GM13976 (cell line): ENCODE data around the gene FOXC1.
A peak's percentile ranks its signal among the peaks of the same experiment; 100 is the strongest.

Experiments
- DNase-seq: peaks from one replicate; pipeline ENCODE4 v3.0.0; 2012; ENCODE audit warnings: low spot score
- CTCF ChIP-seq: IDR thresholded peaks from 2 replicates; pipeline ENCODE4 v1.5.1; 2012; ENCODE audit warnings: borderline replicate concordance, mild to moderate bottlenecking; ENCODE audit not compliant: insufficient read depth; ENCODE audit errors: extremely low read depth, missing control alignments, control extremely low read depth
- in situ Hi-C: fragments of 300-500 bp; cut with MboI; formaldehyde crosslinking; loops from one replicate; pipeline ENCODE4 v1.12.0; 2022; ENCODE audit warnings: low sequenced_read_pairs, mixed read lengths, inconsistent platforms; ENCODE audit not compliant: unreplicated experiment

Gene FOXC1

DNA sequence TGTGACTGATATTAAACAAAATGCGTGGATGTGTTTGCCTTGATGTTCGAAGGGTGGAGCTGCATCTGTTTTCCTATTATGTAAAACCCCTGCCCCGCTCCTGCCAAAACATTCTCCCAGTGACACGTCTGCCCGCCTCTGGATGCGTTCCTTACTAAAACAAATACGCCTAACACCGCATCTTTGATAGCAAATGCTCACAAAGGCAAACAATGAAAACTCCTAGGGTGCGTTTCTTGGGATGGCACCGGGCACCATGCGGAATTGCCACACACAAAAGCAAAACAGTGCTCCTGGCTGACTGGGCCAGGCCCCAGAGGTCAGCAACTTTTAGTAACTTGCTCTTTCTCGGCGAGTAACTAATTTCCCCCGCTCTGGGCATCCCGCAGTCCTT lies 9.0 kb upstream of the FOXC1 start:
- no peak for DNase-seq
- in situ Hi-C loops, result loop anchor here (25.0 kb wide), 1 partner anchor 587 kb away; no protein-coding TSS in a partner anchor
- no peak for TF ChIP-seq CTCF

GRCh38 chr6:1601158-1602048 lies 8.3 kb upstream of the FOXC1 start:
- in situ Hi-C loops, result loop anchor here (25.0 kb wide), 1 partner anchor 586 kb away; no protein-coding TSS in a partner anchor
- DNase-seq, result peak; percentile 9
- TF ChIP-seq CTCF, result no peak

DNA sequence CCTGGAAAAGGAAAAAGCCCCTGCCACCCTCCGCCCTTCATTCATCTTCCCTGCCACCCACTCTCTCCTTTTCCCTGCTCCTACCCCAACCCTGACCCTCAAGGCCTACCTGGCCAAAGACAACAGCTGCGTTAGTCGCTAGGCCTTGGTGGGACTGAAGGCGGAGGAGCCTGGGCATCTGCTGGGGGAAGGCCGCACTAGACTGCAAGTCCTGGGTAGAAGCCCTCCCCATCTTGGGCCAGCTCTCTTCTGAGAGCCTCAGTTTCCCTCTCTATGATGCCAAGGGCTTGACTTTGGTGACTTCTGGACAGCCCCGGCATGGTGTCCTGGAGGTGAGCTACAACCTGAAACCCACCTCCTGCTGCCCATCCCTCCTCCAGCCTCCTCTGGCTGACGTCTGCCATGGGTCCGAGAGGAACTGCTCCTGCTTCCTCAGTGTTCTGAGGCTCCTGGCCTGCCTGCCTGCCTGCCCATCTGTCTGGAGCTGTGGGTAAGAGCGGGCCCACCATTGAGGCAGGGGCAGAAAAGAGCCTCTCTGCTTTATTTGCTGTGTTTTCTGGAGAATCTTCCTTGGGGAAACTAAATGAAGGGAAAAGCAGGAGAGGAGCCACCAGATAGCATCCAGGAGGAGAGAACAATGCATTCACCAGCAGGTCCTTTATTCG lies 7.5 kb upstream of the FOXC1 start:
- TF ChIP-seq CTCF, result no peak
- in situ Hi-C loops, result loop anchor here (25.0 kb wide), 1 partner anchor 585 kb away; no protein-coding TSS in a partner anchor
- no peak for DNase-seq

- in situ Hi-C loops, result loop anchor here (25.0 kb wide), 1 partner anchor 584 kb away; no protein-coding TSS in a partner anchor
- no peak for TF ChIP-seq CTCF
- DNase-seq, result no peak
Observed at GRCh38 chr6:1603708-1604107, 6.0 kb upstream of the FOXC1 start.

GRCh38 chr6:1604158-1605003 lies 5.3 kb upstream of the FOXC1 start:
- DNase-seq, result peak; percentile 87
- in situ Hi-C loops, result loop anchor here (25.0 kb wide), 1 partner anchor 583 kb away; no protein-coding TSS in a partner anchor
- TF ChIP-seq CTCF, result peak; percentile 98

GRCh38 chr6:1605004-1605892 lies 4.5 kb upstream of the FOXC1 start:
- in situ Hi-C loops, result loop anchor here (25.0 kb wide), 1 partner anchor 582 kb away; no protein-coding TSS in a partner anchor
- DNase-seq, result no peak
- TF ChIP-seq CTCF, result no peak
